NCI-H1436 treated with DMSO at 0.1 percent for 48 hours (cell line): ENCODE data around the gene SMURF1.

Experiments
- DNase-seq: peaks from one replicate; lab custom pipeline; 2025; lab: John Stamatoyannopoulos, UW

Gene SMURF1

DNA sequence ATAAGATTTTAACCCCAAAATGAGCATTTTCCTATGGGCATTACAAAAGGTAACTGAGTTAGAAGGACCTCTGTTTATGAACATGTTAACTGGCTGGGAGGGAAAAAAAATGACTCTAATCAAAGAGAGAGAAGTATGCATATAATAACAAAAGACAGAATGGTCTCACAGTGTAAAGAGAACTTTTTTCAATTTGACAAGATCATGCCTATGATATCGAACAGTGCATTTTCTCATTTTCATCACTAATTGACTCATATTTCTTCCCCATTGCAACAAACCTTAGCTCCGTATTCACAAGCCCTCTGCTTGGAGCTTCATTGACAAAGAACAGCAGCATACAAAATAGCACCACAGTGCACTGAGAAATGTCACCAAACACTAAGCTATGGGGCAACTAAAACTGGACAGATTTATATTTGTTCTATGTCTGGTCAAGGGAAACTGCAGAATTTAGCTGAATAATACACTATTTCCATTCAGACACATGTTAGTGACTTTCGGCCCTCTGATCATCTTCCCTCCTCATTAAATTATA lies 45.6 kb downstream of the SMURF1 start:
- DNase-seq: no peak

- no peak for DNase-seq
Measured at GRCh38 chr7:99097730-99098129, 46.2 kb downstream of the SMURF1 start.

- DNase-seq: no peak
Measured at GRCh38 chr7:99096124-99096887, 47.6 kb downstream of the SMURF1 start.

DNA sequence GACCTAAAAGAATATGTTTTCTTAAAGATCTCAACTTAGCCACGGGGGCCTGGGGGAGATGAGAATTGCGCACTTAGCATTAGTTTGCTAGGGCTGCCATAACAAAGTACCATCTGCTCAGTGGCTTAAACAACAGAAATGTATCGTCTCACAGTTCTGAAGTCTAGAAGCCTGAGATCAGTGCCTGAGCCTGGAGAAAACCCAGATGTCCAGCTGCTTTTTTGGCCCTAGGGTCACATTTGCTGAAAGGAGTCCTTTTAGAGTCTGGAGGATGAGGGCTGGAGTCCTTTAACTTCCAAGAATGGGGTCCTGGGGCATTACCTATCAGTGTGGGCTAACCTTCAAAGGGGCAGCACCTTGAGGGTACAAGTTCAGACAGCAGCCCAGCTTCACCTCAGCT lies 48.2 kb downstream of the SMURF1 start:
- DNase-seq: no peak

- no peak for DNase-seq
Measured at GRCh38 chr7:99094401-99094800, 49.5 kb downstream of the SMURF1 start.

- DNase-seq: no peak
Measured at GRCh38 chr7:99092064-99092720, 51.7 kb downstream of the SMURF1 start.

- DNase-seq: no peak
Measured at GRCh38 chr7:99090771-99091542, 53.0 kb downstream of the SMURF1 start.

- DNase-seq: no peak
Measured at GRCh38 chr7:99089914-99090629, 53.8 kb downstream of the SMURF1 start.

DNA sequence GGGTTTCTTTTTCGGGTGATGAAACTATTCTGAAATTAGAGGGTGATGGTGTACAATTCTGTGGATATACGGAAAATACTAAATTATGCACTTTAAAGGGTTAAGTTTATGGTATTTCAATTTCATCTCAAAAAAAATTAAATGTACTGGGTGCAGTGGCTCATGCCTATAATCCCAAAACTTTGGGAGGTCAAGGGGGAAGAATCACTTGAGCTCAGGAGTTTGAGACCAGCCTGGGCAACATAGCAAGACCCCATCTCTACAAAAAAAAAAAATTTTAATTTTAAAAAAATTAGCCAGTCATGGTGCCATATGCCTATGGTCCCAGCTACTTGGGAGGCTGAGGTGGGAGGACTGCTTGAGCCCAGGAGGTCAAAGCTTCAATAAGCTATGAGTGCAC lies 57.0 kb downstream of the SMURF1 start:
- DNase-seq: no peak

GRCh38 chr7:99086532-99086931 lies 57.4 kb downstream of the SMURF1 start:
- DNase-seq: no peak

GRCh38 chr7:99083733-99084132 lies 60.2 kb downstream of the SMURF1 start:
- no peak for DNase-seq

DNA sequence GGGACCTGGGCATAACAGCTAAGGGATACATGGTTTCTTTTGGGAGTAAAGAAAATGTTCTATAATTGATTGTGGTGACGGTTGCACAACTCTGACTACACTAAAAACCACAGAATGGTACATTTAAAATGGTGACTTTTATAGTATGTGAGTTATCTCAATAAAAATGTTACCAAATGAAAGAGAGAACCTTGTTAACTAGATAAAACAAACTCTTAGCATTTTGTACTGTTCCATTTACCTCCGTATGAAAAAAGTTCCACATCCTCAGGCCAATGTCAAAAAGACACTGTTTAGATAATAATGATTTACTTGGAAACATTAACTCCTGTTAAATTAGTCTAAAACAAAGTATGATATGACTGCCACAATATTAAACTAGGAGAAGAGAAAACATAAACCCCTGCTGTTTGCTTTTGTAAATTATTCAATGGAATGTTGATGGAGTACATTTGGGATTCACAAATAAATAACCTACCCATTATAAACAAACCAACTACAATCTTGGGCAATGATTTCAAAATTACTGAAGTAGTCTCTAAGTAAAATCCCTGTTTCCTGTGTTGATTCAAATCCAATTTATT lies 60.7 kb downstream of the SMURF1 start:
- no peak for DNase-seq

DNA sequence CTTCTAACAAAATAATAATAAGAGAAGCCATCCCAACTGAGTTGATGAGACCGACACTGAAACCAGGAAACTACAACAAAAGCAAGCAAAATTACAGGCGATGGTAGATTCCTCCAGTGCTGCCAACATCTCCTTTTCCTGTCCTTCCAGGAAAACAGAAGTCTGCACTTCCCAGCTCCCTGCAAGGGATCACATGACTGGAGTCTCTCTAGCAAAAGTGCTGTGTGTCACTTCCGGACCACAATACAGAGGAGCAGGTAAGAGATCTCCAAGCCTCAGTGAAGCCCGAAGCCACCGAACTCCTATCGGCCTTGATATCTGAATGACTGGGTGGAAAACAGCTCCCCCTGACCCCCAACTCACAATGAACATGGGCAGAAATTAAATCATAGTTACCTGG lies 63.2 kb downstream of the SMURF1 start:
- no peak for DNase-seq

DNA sequence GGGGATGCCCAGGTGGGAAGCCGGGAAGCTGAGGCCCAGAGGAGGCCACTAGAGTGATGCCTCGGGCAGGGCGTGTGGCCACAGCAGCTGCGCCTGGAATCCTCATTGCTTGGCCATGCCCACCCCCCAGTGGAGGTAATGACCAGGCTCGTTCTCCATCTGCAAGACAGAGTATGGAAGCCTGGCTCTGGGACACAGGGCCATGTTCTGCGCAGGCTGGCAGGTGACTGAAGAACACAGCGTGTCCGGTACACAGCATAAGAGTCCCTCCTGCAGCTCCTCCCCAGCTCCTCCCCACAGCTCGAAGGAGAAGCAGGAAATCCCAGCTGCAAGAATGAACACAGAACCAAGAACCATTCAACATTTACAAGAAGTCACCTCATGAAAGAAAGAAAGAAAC lies 64.8 kb downstream of the SMURF1 start:
- DNase-seq: no peak

GRCh38 chr7:99078416-99078815 lies 65.5 kb downstream of the SMURF1 start:
- DNase-seq: no peak

- no peak for DNase-seq
Measured at GRCh38 chr7:99076615-99077014, 67.3 kb downstream of the SMURF1 start.

GRCh38 chr7:99073839-99074446 lies 70.0 kb downstream of the SMURF1 start:
- DNase-seq: no peak

- no peak for DNase-seq
Measured at GRCh38 chr7:99072126-99072525, 71.8 kb downstream of the SMURF1 start.

- DNase-seq: no peak
Measured at GRCh38 chr7:99070361-99070760, 73.5 kb downstream of the SMURF1 start.

DNA sequence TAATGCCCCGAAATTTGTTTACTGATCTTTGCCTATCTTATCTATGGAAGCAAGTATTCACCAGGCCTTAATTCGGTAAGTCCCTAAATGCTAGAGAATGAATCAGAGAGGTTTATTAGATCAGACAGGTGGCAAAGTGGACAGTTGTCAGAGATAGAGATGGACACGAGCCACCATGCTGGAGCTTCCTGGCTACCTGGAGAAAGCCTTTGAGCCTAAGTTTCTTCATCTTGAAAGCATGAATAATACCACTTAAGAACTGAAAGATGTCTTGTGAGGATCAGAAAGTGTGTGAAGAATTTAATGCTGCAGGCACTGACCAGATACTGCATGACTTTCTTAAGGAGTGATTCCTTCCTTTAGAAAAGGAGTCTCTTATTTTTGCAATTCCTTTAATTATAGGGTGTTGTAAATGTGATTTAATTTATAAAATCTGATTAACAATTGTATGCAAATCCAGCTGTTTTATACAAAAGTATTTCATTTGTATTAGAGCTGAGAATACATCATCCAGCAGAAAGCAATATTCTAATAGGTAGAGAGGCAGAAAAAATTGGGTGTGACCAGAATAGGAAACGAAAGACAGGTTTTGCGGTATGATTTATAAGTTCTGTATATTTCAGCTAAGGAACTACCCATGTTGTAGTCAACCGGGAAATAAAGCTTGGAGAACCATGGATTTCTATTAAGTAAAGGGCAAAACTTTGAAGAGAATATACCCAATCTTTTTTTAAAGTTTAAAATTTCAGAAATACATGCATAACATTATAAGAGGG lies 82.7 kb downstream of the SMURF1 start:
- DNase-seq: no peak
